ENCODE measurements around the gene LRRC3C. TPM values are rescaled to one million over a fixed set of nuclear protein-coding genes. Genes with fewer than 3 reads are reported as not detected.

LRRC3C gene
- total RNA-seq, 2 donors from 2014 or later, result not detected

DNA sequence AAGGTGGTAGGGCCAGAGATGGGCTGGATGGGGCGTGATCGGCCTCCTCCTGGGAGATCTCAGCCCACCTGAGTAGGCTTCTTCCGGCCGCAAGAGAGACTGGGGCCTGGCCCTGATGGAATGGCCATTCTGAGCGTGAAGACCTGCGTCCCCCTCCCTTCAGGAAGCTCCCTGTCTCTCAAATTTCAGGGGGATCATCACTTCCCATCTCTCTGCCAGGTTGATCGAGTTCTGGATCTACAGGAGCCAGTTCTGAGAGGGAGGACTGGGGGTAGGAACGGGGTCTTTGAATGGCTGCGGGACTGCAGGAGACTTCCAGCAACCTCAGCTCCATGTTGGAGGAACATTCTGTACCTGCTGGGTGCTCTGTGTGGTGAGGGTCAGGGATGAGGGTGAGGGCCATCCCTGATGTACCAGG is 25.9 kb downstream of the LRRC3C start:
- TF ChIP-seq, protein P1, sequence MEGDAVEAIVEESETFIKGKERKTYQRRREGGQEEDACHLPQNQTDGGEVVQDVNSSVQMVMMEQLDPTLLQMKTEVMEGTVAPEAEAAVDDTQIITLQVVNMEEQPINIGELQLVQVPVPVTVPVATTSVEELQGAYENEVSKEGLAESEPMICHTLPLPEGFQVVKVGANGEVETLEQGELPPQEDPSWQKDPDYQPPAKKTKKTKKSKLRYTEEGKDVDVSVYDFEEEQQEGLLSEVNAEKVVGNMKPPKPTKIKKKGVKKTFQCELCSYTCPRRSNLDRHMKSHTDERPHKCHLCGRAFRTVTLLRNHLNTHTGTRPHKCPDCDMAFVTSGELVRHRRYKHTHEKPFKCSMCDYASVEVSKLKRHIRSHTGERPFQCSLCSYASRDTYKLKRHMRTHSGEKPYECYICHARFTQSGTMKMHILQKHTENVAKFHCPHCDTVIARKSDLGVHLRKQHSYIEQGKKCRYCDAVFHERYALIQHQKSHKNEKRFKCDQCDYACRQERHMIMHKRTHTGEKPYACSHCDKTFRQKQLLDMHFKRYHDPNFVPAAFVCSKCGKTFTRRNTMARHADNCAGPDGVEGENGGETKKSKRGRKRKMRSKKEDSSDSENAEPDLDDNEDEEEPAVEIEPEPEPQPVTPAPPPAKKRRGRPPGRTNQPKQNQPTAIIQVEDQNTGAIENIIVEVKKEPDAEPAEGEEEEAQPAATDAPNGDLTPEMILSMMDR (IDR thresholded peaks at IDR 0.05), result no peak
- TF ChIP-seq POLR2A (IDR thresholded peaks at IDR 0.05), result no peak
- no peak for TF ChIP-seq POLR2AphosphoS5 (IDR thresholded peaks at IDR 0.05)
- no peaks in the 10 kb centered on the region for H3K4me1 ChIP-seq (replicated peaks)
- WGBS, result 28% methylated on average over 6 of the region's 9 CpGs
- no peaks in the 10 kb centered on the region for H3K36me3 ChIP-seq
- peak overlapping the region; percentile 15 to 31 for H3K4me3 ChIP-seq
- peak overlapping the region; percentile 47 to 49 for H3K27ac ChIP-seq
- no peak for DNase-seq (ENCODE audit: low spot score)
- H3K9me3 ChIP-seq, result no peaks in the 10 kb centered on the region
- intact Hi-C loops (cut with DNase I), result no loop called here
- no peaks in the 10 kb centered on the region for H3K27me3 ChIP-seq (replicated peaks; ENCODE audit: insufficient read depth)

DNA sequence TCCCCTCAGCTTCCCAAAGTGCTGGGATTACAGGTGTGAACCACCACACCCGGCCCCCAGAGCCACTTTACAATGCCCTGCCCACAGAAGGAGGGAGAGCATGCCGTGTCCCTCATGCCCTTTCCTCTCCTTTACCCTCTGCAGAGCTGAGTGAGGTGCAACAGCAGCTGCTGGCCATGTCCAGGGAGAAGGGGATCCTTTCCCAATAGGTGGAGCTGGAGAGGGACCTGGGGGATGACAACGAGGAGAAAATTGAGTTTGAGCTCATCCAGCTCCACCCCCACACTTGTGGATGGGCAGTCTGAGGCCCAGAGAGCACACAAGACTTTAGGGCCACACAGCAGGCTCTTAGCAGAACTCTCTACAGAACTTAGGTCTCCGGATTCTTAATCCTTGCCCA is 27.3 kb downstream of the LRRC3C start:
- Histone ChIP-seq H3K36me3 (no peaks in the 10 kb centered on the region), H3K4me3 (no peak overlapping the region), H3K27me3 (replicated peaks; ENCODE audit: insufficient read depth) (no peaks in the 10 kb centered on the region), H3K27ac (no peak overlapping the region), H3K9me3 (no peaks in the 10 kb centered on the region), H3K4me1 (replicated peaks) (no peaks in the 10 kb centered on the region)
- TF ChIP-seq POLR2AphosphoS5 (IDR thresholded peaks at IDR 0.05) (no peak), POLR2A (IDR thresholded peaks at IDR 0.05) (no peak)
- TF ChIP-seq, protein P1 (IDR thresholded peaks at IDR 0.05), result no peak
- no peak for DNase-seq (ENCODE audit: low spot score)
- 58% methylated on average over 4 of the region's 4 CpGs for WGBS
- intact Hi-C loops (cut with DNase I), result no loop called here

DNA sequence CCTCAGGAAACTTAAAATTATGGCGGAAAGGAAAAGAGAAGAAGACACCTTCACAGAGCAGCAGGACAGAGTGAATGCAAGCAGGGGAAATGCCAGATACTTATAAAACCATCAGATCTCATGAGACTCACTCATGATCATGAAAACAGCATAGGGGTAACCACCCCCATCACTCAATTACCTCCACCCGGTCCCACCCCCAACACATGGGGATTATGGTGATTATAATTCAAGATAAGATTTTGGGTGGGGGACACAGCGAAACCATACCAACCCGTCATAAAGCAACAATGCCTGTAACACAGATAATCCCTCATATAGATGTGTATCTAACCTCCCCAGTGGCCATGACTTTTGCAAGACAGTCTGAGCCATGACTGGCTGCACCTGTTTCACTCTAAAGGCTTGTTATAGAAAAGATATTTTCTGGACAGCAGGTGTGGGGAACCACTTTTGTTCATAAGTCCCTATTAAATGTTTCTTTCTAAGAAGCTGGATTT is 28.2 kb downstream of the LRRC3C start:
- no peaks in the 10 kb centered on the region for H3K36me3 ChIP-seq
- no peak overlapping the region for H3K27ac ChIP-seq
- H3K9me3 ChIP-seq, result no peaks in the 10 kb centered on the region
- H3K4me3 ChIP-seq, result no peak overlapping the region
- 57% methylated on average over 4 of the region's 4 CpGs for WGBS
- H3K4me1 ChIP-seq (replicated peaks), result no peaks in the 10 kb centered on the region
- no peaks in the 10 kb centered on the region for H3K27me3 ChIP-seq (replicated peaks; ENCODE audit: insufficient read depth)
- no peak for TF ChIP-seq POLR2AphosphoS5 (IDR thresholded peaks at IDR 0.05)
- TF ChIP-seq POLR2A (IDR thresholded peaks at IDR 0.05), result no peak
- TF ChIP-seq, protein P1 (IDR thresholded peaks at IDR 0.05), result no peak
- DNase-seq (ENCODE audit: low spot score), result no peak
- intact Hi-C loops (cut with DNase I), result no loop called here

DNA sequence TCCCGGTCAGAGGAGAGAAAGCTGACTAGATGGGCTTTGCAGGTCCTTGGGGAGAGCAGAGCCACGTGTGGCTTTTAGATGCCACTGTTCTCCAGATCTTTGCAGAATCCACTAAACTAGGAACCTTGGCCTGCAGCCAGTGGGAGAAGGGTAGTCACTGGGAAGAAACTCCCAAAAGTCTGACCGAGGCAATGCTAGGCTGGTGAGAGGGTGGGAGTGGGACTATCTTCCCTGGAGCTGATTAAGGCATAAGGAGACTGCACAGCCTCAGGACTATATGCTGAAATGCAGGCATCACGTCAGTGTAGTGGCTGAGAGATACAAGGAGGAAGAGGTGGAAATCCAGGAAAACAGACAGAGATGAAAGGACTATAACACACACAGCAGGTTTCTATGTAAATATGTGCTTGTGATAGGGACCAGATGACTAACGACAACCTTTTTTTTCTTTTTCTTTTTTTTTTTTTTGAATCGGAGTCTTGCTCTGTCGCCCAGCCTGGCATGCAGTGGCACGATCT is 33.1 kb downstream of the LRRC3C start:
- intact Hi-C loops (cut with DNase I), result no loop called here
- WGBS, result 35% methylated on average over 8 of the region's 8 CpGs
- no peaks in the 10 kb centered on the region for H3K4me1 ChIP-seq (replicated peaks)

More for the DNA sequence above, 33.1 kb downstream of the LRRC3C start:
- DNase-seq (ENCODE audit: low spot score), result no peak
- Histone ChIP-seq H3K9me3 (no peaks in the 10 kb centered on the region), H3K27ac (peak overlapping the region; percentile 6 to 75), H3K4me3 (no peak overlapping the region), H3K36me3 (no peaks in the 10 kb centered on the region), H3K27me3 (replicated peaks; ENCODE audit: insufficient read depth) (no peaks in the 10 kb centered on the region)
- peak; percentile 73 for TF ChIP-seq POLR2AphosphoS5 (IDR thresholded peaks at IDR 0.05)
- TF ChIP-seq, protein P1 (IDR thresholded peaks at IDR 0.05), result no peak
